Central memory CD8-positive, alpha-beta T cell (primary cell): Measurements from ENCODE around the gene AIFM1.

Experiments
- ATAC-seq: fragments of 150-1000 bp; cut with Tn5 transposase; replicated peaks from 2 replicates; pipeline ENCODE4 v1.10.0; 2022; ENCODE audit warnings: mild to moderate bottlenecking, moderate FRiP score, moderate number of reproducible peaks; ENCODE audit not compliant: poor library complexity, severe bottlenecking; ENCODE audit errors: extremely low read depth
- DNase-seq, 2 donors: peaks; one replicate each; pipeline ENCODE4 v3.0.0; 2021; ENCODE audit warnings: low spot score in 2 of 2
- H3K27ac Mint-ChIP-seq: one replicate; pipeline ENCODE4 v1.8.0; 2022; ENCODE audit warnings: low read depth, mild to moderate bottlenecking, moderate library complexity, mixed read lengths
- H3K27me3 Mint-ChIP-seq: one replicate; pipeline ENCODE4 v1.8.0; 2022; ENCODE audit warnings: mixed read lengths
- H3K36me3 Mint-ChIP-seq: one replicate; pipeline ENCODE4 v1.8.0; 2022; ENCODE audit warnings: mild to moderate bottlenecking, moderate library complexity, mixed read lengths; ENCODE audit not compliant: insufficient read depth
- H3K4me1 Mint-ChIP-seq: one replicate; pipeline ENCODE4 v1.8.0; 2022; ENCODE audit warnings: mixed read lengths
- H3K4me3 Mint-ChIP-seq: one replicate; pipeline ENCODE4 v1.8.0; 2022; ENCODE audit warnings: mild to moderate bottlenecking, moderate library complexity, mixed read lengths
- H3K9me3 Mint-ChIP-seq: one replicate; pipeline ENCODE4 v1.8.0; 2022; ENCODE audit warnings: mixed read lengths

The AIFM1 gene

GRCh38 chrX:130165703-130166502 lies at the start of gene AIFM1:
Gene AIFM1 (minus strand): TSS chrX:130165841. CDS start chrX:130165656, 185 bp downstream.
- peak within 1 kb of the TSS; percentile 89 for H3K27ac Mint-ChIP-seq
- ATAC-seq (peak; percentile 94), DNase-seq (peak; percentile 66 to 79)
- peak within 1 kb of the TSS; percentile 89 for H3K4me3 Mint-ChIP-seq
- H3K9me3 Mint-ChIP-seq = no peaks in the 10 kb centered on the region
- H3K36me3 Mint-ChIP-seq = peaks cover 13% of the 10 kb centered on the region
- peaks cover 23% of the 10 kb centered on the region for H3K4me1 Mint-ChIP-seq
- no peaks in the 10 kb centered on the region for H3K27me3 Mint-ChIP-seq

GRCh38 chrX:130213376-130213775 lies 47.7 kb upstream of the AIFM1 start:
- Mint-ChIP-seq H3K27me3 (no peaks in the 10 kb centered on the region), H3K36me3 (peaks cover 17% of the 10 kb centered on the region), H3K4me3 (no peak overlapping the region), H3K4me1 (peaks cover 14% of the 10 kb centered on the region), H3K27ac (no peak overlapping the region), H3K9me3 (no peaks in the 10 kb centered on the region)
- ATAC-seq (no peak), DNase-seq (no peak)

GRCh38 chrX:130212371-130212770 lies 46.7 kb upstream of the AIFM1 start:
- H3K36me3 Mint-ChIP-seq = peaks cover 18% of the 10 kb centered on the region
- H3K27ac Mint-ChIP-seq = no peak overlapping the region
- no peaks in the 10 kb centered on the region for H3K27me3 Mint-ChIP-seq

GRCh38 chrX:130211415-130212186 lies 46.0 kb upstream of the AIFM1 start:
- no peak for ATAC-seq
- Mint-ChIP-seq H3K27me3 (no peaks in the 10 kb centered on the region), H3K4me1 (peaks cover 14% of the 10 kb centered on the region), H3K4me3 (no peak overlapping the region), H3K36me3 (peaks cover 18% of the 10 kb centered on the region), H3K9me3 (no peaks in the 10 kb centered on the region), H3K27ac (peak overlapping the region; percentile 50)
- no peak for DNase-seq

More at GRCh38 chrX:130212371-130212770, 46.7 kb upstream of the AIFM1 start:
- peaks cover 14% of the 10 kb centered on the region for H3K4me1 Mint-ChIP-seq
- H3K9me3 Mint-ChIP-seq = no peaks in the 10 kb centered on the region
- no peak for DNase-seq
- no peak overlapping the region for H3K4me3 Mint-ChIP-seq
- ATAC-seq = no peak

- ATAC-seq (no peak), DNase-seq (no peak)
- H3K27me3 Mint-ChIP-seq = no peaks in the 10 kb centered on the region
- H3K9me3 Mint-ChIP-seq = no peaks in the 10 kb centered on the region
- H3K4me1 Mint-ChIP-seq = no peaks in the 10 kb centered on the region
- H3K4me3 Mint-ChIP-seq = no peak overlapping the region
- H3K36me3 Mint-ChIP-seq = peaks cover 16% of the 10 kb centered on the region
- no peak overlapping the region for H3K27ac Mint-ChIP-seq
Observed at GRCh38 chrX:130204647-130205046, 39.0 kb upstream of the AIFM1 start.

GRCh38 chrX:130197464-130197863 lies 31.8 kb upstream of the AIFM1 start:
- no peak overlapping the region for H3K4me3 Mint-ChIP-seq
- no peaks in the 10 kb centered on the region for H3K4me1 Mint-ChIP-seq
- no peak overlapping the region for H3K27ac Mint-ChIP-seq
- H3K27me3 Mint-ChIP-seq = no peaks in the 10 kb centered on the region
- no peaks in the 10 kb centered on the region for H3K36me3 Mint-ChIP-seq
- DNase-seq (no peak), ATAC-seq (no peak)
- no peaks in the 10 kb centered on the region for H3K9me3 Mint-ChIP-seq

- no peak overlapping the region for H3K4me3 Mint-ChIP-seq
- no peak overlapping the region for H3K27ac Mint-ChIP-seq
- no peaks in the 10 kb centered on the region for H3K9me3 Mint-ChIP-seq
- ATAC-seq (no peak), DNase-seq (no peak)
- H3K4me1 Mint-ChIP-seq = no peaks in the 10 kb centered on the region
- H3K27me3 Mint-ChIP-seq = no peaks in the 10 kb centered on the region
- H3K36me3 Mint-ChIP-seq = no peaks in the 10 kb centered on the region
Observed at GRCh38 chrX:130196466-130196865, 30.8 kb upstream of the AIFM1 start.

- Mint-ChIP-seq H3K27ac (no peak overlapping the region), H3K36me3 (no peaks in the 10 kb centered on the region), H3K27me3 (no peaks in the 10 kb centered on the region), H3K9me3 (no peaks in the 10 kb centered on the region), H3K4me3 (no peak overlapping the region), H3K4me1 (no peaks in the 10 kb centered on the region)
- ATAC-seq (no peak), DNase-seq (no peak)
Observed at GRCh38 chrX:130190801-130191200, 25.2 kb upstream of the AIFM1 start.

GRCh38 chrX:130186651-130187050 lies 21.0 kb upstream of the AIFM1 start:
- Mint-ChIP-seq H3K4me1 (no peaks in the 10 kb centered on the region), H3K4me3 (no peak overlapping the region), H3K27me3 (no peaks in the 10 kb centered on the region), H3K36me3 (peaks cover 6% of the 10 kb centered on the region), H3K27ac (no peak overlapping the region), H3K9me3 (no peaks in the 10 kb centered on the region)
- DNase-seq = no peak
- no peak for ATAC-seq

GRCh38 chrX:130184857-130185256 lies 19.2 kb upstream of the AIFM1 start:
- no peak for DNase-seq
- peaks cover 2% of the 10 kb centered on the region for H3K4me1 Mint-ChIP-seq
- no peak overlapping the region for H3K27ac Mint-ChIP-seq
- H3K9me3 Mint-ChIP-seq = no peaks in the 10 kb centered on the region
- ATAC-seq = no peak
- H3K4me3 Mint-ChIP-seq = no peak overlapping the region
- no peaks in the 10 kb centered on the region for H3K27me3 Mint-ChIP-seq
- peaks cover 8% of the 10 kb centered on the region for H3K36me3 Mint-ChIP-seq

GRCh38 chrX:130184168-130184567 lies 18.5 kb upstream of the AIFM1 start:
- H3K27me3 Mint-ChIP-seq = no peaks in the 10 kb centered on the region
- H3K4me3 Mint-ChIP-seq = peak overlapping the region; percentile 20
- H3K36me3 Mint-ChIP-seq = peaks cover 11% of the 10 kb centered on the region
- H3K27ac Mint-ChIP-seq = no peak overlapping the region
- no peaks in the 10 kb centered on the region for H3K9me3 Mint-ChIP-seq
- ATAC-seq = no peak
- no peak for DNase-seq
- peaks cover 7% of the 10 kb centered on the region for H3K4me1 Mint-ChIP-seq

GRCh38 chrX:130179579-130180215 lies 14.1 kb upstream of the AIFM1 start:
- Mint-ChIP-seq H3K27ac (peak overlapping the region; percentile 72), H3K4me3 (no peak overlapping the region), H3K36me3 (peaks cover 12% of the 10 kb centered on the region), H3K4me1 (peaks cover 32% of the 10 kb centered on the region), H3K27me3 (no peaks in the 10 kb centered on the region), H3K9me3 (no peaks in the 10 kb centered on the region)
- peak; percentile 34 for ATAC-seq
- no peak for DNase-seq
